HEK293 (cell line): ENCODE results near the gene RGPD8.
"Not testable (repeated sequence)": the region's sequence is repeated elsewhere in the genome, so short reads cannot be mapped to it uniquely, and the experiment has no call there.

ENCODE experiments used
- CTCF ChIP-seq: fragments of 450-650 bp; formaldehyde crosslinking; IDR thresholded peaks from 2 replicates; pipeline ENCODE4 v1.5.1; 2016; ENCODE audit warnings: missing biosample characterization, missing genetic modification characterization
- ZNF133 ChIP-seq: fragments of 450-650 bp; formaldehyde crosslinking; IDR thresholded peaks from 2 replicates; pipeline ENCODE4 v1.5.1; 2016; ENCODE audit warnings: missing biosample characterization, missing genetic modification characterization

- not testable (repeated sequence) for TF ChIP-seq ZNF133, CTCF (tag by site-specific recombination)
These were observed 10.8 kb upstream of the RGPD8 start for GRCh38 chr2:112444256-112444655.
